Right lobe of liver (tissue), 6 donors: ENCODE measurements around the gene GGT7. TPM values are rescaled to one million over a fixed set of nuclear protein-coding genes. Genes with fewer than 3 reads are reported as not detected.

Experiments used
- ATAC-seq, 4 donors: fragments of 200-7000 bp; cut with Tn5 transposase; one replicate each; pipeline ENCODE4 v1.9.1; 2020; ENCODE audit warnings: mild to moderate bottlenecking in 4 of 4, moderate library complexity in 4 of 4
- DNase-seq, 3 donors: peaks; one replicate each; pipeline ENCODE4 v3.0.0-alpha.2; 2020
- H3K27ac ChIP-seq, 3 donors: fragments of 200-600 bp; one replicate each; pipeline ENCODE4 v1.8.0; 2022
- H3K27me3 ChIP-seq, 2 donors: fragments of 200-600 bp; one replicate each; pipeline ENCODE4 v1.8.0; 2022
- H3K36me3 ChIP-seq, 4 donors: fragments of 200-600 bp; sonication (generic) in 1 of 4; one replicate each; pipeline versions ENCODE4 v1.5.1 to v1.8.0; 2017 to 2022; ENCODE audit warnings: control low read depth in 1 of 4
- H3K4me1 ChIP-seq, 4 donors: fragments of 200-600 bp; sonication (generic) in 1 of 4; one replicate each; pipeline versions ENCODE4 v1.5.1 to v1.8.0; 2017 to 2022; ENCODE audit warnings: control low read depth in 1 of 4
- H3K4me3 ChIP-seq, 3 donors: fragments of 200-600 bp; one replicate each; pipeline ENCODE4 v1.8.0; 2022
- H3K9me3 ChIP-seq, 4 donors: fragments of 200-600 bp; sonication (generic) in 1 of 4; one replicate each; pipeline versions ENCODE4 v1.5.1 to v1.8.0; 2017 to 2022; ENCODE audit warnings: control low read depth in 1 of 4
- CTCF ChIP-seq, 4 donors: fragments of 200-600 bp in 3 of 4; fragments of 450-650 bp in 1 of 4; IDR thresholded peaks; one replicate each; pipeline versions ENCODE4 v1.5.1 to v1.8.0; 2016 to 2022; ENCODE audit warnings: antibody characterized with exemption in 4 of 4, mild to moderate bottlenecking in 2 of 4
- POLR2A ChIP-seq: fragments of 450-650 bp; IDR thresholded peaks from one replicate; pipeline ENCODE4 v1.6.1; 2017; ENCODE audit warnings: antibody characterized with exemption, mild to moderate bottlenecking
- WGBS: methylation state at CpG from one replicate; pipeline ENCODE4 v1.1.6; 2018; ENCODE audit warnings: low coverage, low lambda C conversion rate; ENCODE audit not compliant: insufficient coverage; ENCODE audit errors: missing lambda C conversion rate; 5-methylcytosine and 5-hydroxymethylcytosine counted together
- intact Hi-C, 2 donors: fragments of 100-400 bp; cut with DNase I; formaldehyde crosslinking; loops; one replicate each; pipeline versions ENCODE4 v1.11.2 to v1.14.1; 2022
- total RNA-seq, 6 experiments: library from RNA; depleted of rRNA in 2 of 6; stranded (reverse); fragments of >200 nt in 2 of 6; fragmentation: NEBNext Ultra II Directional in 3 of 6; extraction: Animal tissue kit (Norgen Biotek cat#: 25700) in 3 of 6; gene quantifications; one replicate each; pipeline versions ENCODE4 v1.1.0 to v1.2.4, GENCODE V29; 2016 to 2023
- donor health status: DM: no; HTN: yes; CAD: no.
- donor health status: DM: no; HTN: no; CAD: no.
- donor health status: DM: no; HTN: no; CAD: no.
- donor health status: DM: no; HTN: yes; CAD: no.
- donor health status: DM: no; HTN: yes; CAD: no.

Gene GGT7
- total RNA-seq, 6 experiments from 2014 or later, result 4.8 to 13.3 (median 9.4) TPM

GRCh38 chr20:34859367-34859766 lies 13.3 kb downstream of the GGT7 start:
- H3K4me1 ChIP-seq, result no peaks in the 10 kb centered on the region
- no peak for ATAC-seq
- DNase-seq, result no peak
- 90% methylated on average over 3 of the region's 26 CpGs for WGBS
- H3K27me3 ChIP-seq, result no peaks in the 10 kb centered on the region
- TF ChIP-seq POLR2A (no peak), CTCF (IDR thresholded peaks at IDR 0.05) (no peak)
- intact Hi-C loops, result no loop called here
- H3K27ac ChIP-seq, result no peak overlapping the region
- H3K36me3 ChIP-seq, result peaks cover 0 to 3% (median 0%) of the 10 kb centered on the region in 4 donors
- no peaks in the 10 kb centered on the region for H3K9me3 ChIP-seq
- H3K4me3 ChIP-seq, result no peak overlapping the region

GRCh38 chr20:34852298-34852697 lies 20.4 kb downstream of the GGT7 start:
- ATAC-seq (no peak), DNase-seq (no peak)
- peaks cover 0 to 7% (median 0%) of the 10 kb centered on the region in 4 donors for H3K36me3 ChIP-seq
- intact Hi-C loops, result no loop called here
- H3K4me3 ChIP-seq, result no peak overlapping the region
- no peak for TF ChIP-seq CTCF (IDR thresholded peaks at IDR 0.05)
- no peak for TF ChIP-seq POLR2A
- no peaks in the 10 kb centered on the region for H3K9me3 ChIP-seq
- H3K4me1 ChIP-seq, result no peaks in the 10 kb centered on the region
- no peaks in the 10 kb centered on the region for H3K27me3 ChIP-seq
- WGBS, result 86% methylated on average over 2 of the region's 4 CpGs
- no peak overlapping the region for H3K27ac ChIP-seq

- Histone ChIP-seq H3K27ac (no peak overlapping the region), H3K4me3 (no peak overlapping the region), H3K9me3 (no peaks in the 10 kb centered on the region), H3K4me1 (no peaks in the 10 kb centered on the region), H3K36me3 (peaks cover 0 to 7% (median 0%) of the 10 kb centered on the region in 4 donors), H3K27me3 (no peaks in the 10 kb centered on the region)
- DNase-seq, result no peak
- 100% methylated on average over 1 of the region's 14 CpGs for WGBS
- no peak for ATAC-seq
- TF ChIP-seq POLR2A (no peak), CTCF (IDR thresholded peaks at IDR 0.05) (no peak)
- intact Hi-C loops, result no loop called here
Observed at GRCh38 chr20:34850969-34851368, 21.7 kb downstream of the GGT7 start.

GRCh38 chr20:34849778-34850177 lies 22.9 kb downstream of the GGT7 start:
- Histone ChIP-seq H3K4me1 (no peaks in the 10 kb centered on the region), H3K4me3 (no peak overlapping the region), H3K36me3 (peaks cover 0 to 7% (median 0%) of the 10 kb centered on the region in 4 donors), H3K9me3 (no peaks in the 10 kb centered on the region), H3K27me3 (no peaks in the 10 kb centered on the region), H3K27ac (no peak overlapping the region)
- ATAC-seq (no peak), DNase-seq (no peak)
- 0% methylated on average over 1 of the region's 9 CpGs for WGBS
- TF ChIP-seq CTCF (IDR thresholded peaks at IDR 0.05), result no peak
- no peak for TF ChIP-seq POLR2A
- intact Hi-C loops, result no loop called here

- H3K4me1 ChIP-seq, result no peaks in the 10 kb centered on the region
- TF ChIP-seq POLR2A (no peak), CTCF (IDR thresholded peaks at IDR 0.05) (no peak)
- no peak overlapping the region for H3K27ac ChIP-seq
- DNase-seq, result no peak
- intact Hi-C loops, result no loop called here
- ATAC-seq, result no peak
- no peaks in the 10 kb centered on the region for H3K9me3 ChIP-seq
- WGBS, result 100% methylated on average over 4 of the region's 5 CpGs
- H3K4me3 ChIP-seq, result no peak overlapping the region
- H3K27me3 ChIP-seq, result no peaks in the 10 kb centered on the region
- peaks cover 0 to 7% (median 0%) of the 10 kb centered on the region in 4 donors for H3K36me3 ChIP-seq
Observed at GRCh38 chr20:34848597-34848996, 24.1 kb downstream of the GGT7 start.
